HCT116 (cell line): ENCODE data around the gene TXN.

ENCODE experiments used
- CTCF ChIP-seq, 3 experiments: fragments of 200-600 bp in 1 of 3; sonication (generic) in 1 of 3; IDR thresholded peaks in 2 of 3; conservative IDR thresholded peaks in 1 of 3; 2 replicates each; pipeline ENCODE4 v1.5.1; 2012 to 2017; ENCODE audit warnings: low read depth in 2 of 3, low read length in 2 of 3, antibody characterized with exemption in 1 of 3, borderline replicate concordance in 1 of 3, control low read depth in 1 of 3, mild to moderate bottlenecking in 1 of 3, mixed read lengths in 1 of 3, mixed run types in 1 of 3, moderate library complexity in 1 of 3; ENCODE audit not compliant: insufficient read depth in 1 of 3
- MAX ChIP-seq: IDR thresholded peaks from 2 replicates; pipeline ENCODE4 v1.6.1; 2012
- POLR2AphosphoS5 ChIP-seq: IDR thresholded peaks from 2 replicates; pipeline ENCODE4 v1.6.1; 2011; ENCODE audit warnings: mild to moderate bottlenecking, low read depth, low read length, moderate library complexity
- YY1 ChIP-seq: IDR thresholded peaks from 2 replicates; pipeline ENCODE4 v1.6.1; 2011; ENCODE audit warnings: low read length, low read depth, moderate library complexity, mild to moderate bottlenecking; ENCODE audit not compliant: insufficient replicate concordance; ENCODE audit errors: extremely low read depth

- TF ChIP-seq CTCF (IDR thresholded peaks at IDR 0.05 in 2 of 3, conservative IDR thresholded peaks at IDR 0.05 in 1 of 3; ENCODE audit: borderline replicate concordance in 1 of 3, insufficient read depth in 1 of 3, low read depth in 2 of 3, low read length in 2 of 3) = no peak
- no peak for TF ChIP-seq MAX
- no peak for TF ChIP-seq POLR2AphosphoS5
- no peak for TF ChIP-seq YY1
Measured at GRCh38 chr9:110257097-110257841, 962 bp upstream of the TXN start.
